Measurements from ENCODE around the gene ARHGAP40. TPM values are rescaled to one million over a fixed set of nuclear protein-coding genes. Genes with fewer than 3 reads are reported as not detected.

The ARHGAP40 gene
- total RNA-seq, 1 experiment from 2014 or later: 0.18 TPM

DNA sequence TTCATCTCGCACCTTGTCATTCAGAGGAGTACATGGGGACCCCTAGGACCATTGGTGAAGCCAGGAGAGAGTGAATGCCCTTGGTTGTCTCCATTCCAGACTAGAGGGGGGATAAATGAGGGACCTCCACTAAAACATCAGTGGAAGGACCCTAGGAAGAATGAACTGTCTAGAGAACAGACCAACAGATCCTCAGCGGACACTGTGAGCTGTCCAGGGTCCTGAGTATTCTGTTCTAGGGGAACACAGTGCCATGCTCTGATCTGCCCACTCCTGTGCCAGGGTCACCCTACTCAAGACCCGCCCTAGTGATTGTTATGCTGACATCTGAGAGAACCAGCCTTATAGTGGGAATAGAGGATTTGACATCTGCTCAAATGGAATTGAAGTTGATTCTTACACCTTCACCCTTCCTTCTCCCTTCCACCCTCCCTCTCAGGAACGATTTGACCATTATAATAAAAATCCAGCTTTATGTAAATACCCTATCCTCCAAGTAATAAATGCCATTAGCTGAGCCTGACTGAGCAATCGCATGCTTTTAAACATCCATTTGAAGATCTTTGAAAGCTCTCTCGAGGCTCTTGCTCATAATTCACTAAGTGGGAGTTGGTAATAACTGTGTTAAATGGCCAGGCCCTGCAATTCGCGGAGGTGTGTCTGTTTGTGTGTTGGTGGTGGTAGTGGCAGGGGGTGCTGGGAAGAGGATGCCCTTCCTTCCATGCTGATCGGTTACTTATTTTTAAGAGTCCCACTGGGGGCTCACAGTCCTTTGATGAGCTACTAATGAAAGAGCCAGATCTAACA is 79.1 kb downstream of the ARHGAP40 start:
- POLR2A ChIA-PET: no interaction called here
- no peak for DNase-seq (ENCODE audit: low read depth, low spot score)

DNA sequence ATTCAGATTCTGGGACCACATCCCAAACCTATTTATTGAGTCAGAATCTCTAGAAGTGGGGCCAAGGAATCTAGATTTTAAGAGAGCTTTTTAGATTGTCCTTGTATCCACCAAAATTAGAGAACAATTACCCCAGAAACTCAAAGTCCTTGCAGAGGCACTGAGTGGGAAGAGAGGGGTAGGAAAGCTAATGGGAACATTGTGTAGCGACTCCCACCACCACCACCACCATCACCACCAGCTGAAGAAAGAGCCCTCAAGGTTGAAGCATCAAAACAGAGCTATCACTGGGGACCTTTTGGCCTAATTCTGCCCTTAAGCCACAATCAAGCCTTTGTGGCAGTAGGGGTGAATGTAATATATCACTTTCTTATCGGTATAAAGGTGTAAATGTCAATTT is 83.7 kb downstream of the ARHGAP40 start:
- CTCF ChIA-PET: interaction anchor here (0.6 to 0.8 kb wide), 2 partner anchors 48 to 310 kb away, joined by 3 read pairs; no protein-coding TSS in a partner anchor

More for the DNA sequence above, 79.1 kb downstream of the ARHGAP40 start:
- CTCF ChIA-PET: no interaction called here
- no TSS peak for BruUV-seq (replicated peaks)
- intact Hi-C loops (cut with micrococcal nuclease; ENCODE audit: unreplicated experiment): no loop called here
- TF ChIP-seq, protein P1, sequence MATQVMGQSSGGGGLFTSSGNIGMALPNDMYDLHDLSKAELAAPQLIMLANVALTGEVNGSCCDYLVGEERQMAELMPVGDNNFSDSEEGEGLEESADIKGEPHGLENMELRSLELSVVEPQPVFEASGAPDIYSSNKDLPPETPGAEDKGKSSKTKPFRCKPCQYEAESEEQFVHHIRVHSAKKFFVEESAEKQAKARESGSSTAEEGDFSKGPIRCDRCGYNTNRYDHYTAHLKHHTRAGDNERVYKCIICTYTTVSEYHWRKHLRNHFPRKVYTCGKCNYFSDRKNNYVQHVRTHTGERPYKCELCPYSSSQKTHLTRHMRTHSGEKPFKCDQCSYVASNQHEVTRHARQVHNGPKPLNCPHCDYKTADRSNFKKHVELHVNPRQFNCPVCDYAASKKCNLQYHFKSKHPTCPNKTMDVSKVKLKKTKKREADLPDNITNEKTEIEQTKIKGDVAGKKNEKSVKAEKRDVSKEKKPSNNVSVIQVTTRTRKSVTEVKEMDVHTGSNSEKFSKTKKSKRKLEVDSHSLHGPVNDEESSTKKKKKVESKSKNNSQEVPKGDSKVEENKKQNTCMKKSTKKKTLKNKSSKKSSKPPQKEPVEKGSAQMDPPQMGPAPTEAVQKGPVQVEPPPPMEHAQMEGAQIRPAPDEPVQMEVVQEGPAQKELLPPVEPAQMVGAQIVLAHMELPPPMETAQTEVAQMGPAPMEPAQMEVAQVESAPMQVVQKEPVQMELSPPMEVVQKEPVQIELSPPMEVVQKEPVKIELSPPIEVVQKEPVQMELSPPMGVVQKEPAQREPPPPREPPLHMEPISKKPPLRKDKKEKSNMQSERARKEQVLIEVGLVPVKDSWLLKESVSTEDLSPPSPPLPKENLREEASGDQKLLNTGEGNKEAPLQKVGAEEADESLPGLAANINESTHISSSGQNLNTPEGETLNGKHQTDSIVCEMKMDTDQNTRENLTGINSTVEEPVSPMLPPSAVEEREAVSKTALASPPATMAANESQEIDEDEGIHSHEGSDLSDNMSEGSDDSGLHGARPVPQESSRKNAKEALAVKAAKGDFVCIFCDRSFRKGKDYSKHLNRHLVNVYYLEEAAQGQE (IDR thresholded peaks at IDR 0.05; ENCODE audit: insufficient read depth in 1 of 2, low read depth in 2 of 2, low read length in 1 of 2): peak; percentile 92 to 93
- no peak for TF ChIP-seq POLR2AphosphoS5 (IDR thresholded peaks at IDR 0.05; ENCODE audit: low read depth, low read length)
- Histone ChIP-seq H3K27me3 (ENCODE audit: control insufficient read depth, insufficient read depth, low read length) (peaks cover 2% of the 10 kb centered on the region; the same call in 1 of the 2 replicates), H3K27ac (ENCODE audit: low read length) (no peak overlapping the region), H3K36me3 (ENCODE audit: control insufficient read depth, insufficient read depth, low read length) (no peaks in the 10 kb centered on the region), H3K4me1 (ENCODE audit: control insufficient read depth, insufficient read depth, low read length) (no peaks in the 10 kb centered on the region), H3K9me3 (ENCODE audit: control insufficient read depth, insufficient read depth, low read depth, low read length) (no peaks in the 10 kb centered on the region), H3K4me3 (ENCODE audit: low read depth in 2 of 2, low read length in 2 of 2) (no peak overlapping the region)
- in situ Hi-C loops (cut with HindIII; ENCODE audit: low pct_unique_long_range_greater_than_20kb, low sequenced_read_pairs): no loop called here
- no peak for ATAC-seq

More for the DNA sequence above, 83.7 kb downstream of the ARHGAP40 start:
- in situ Hi-C loops (cut with HindIII; ENCODE audit: low pct_unique_long_range_greater_than_20kb, low sequenced_read_pairs): no loop called here
- ATAC-seq: no peak
- no TSS peak for BruUV-seq (replicated peaks)
- no peak for DNase-seq (ENCODE audit: low read depth, low spot score)
- intact Hi-C loops (cut with micrococcal nuclease; ENCODE audit: unreplicated experiment): no loop called here
- TF ChIP-seq, protein P1 (IDR thresholded peaks at IDR 0.05; ENCODE audit: insufficient read depth in 1 of 2, low read depth in 2 of 2, low read length in 1 of 2): no peak
- TF ChIP-seq, protein P2, sequence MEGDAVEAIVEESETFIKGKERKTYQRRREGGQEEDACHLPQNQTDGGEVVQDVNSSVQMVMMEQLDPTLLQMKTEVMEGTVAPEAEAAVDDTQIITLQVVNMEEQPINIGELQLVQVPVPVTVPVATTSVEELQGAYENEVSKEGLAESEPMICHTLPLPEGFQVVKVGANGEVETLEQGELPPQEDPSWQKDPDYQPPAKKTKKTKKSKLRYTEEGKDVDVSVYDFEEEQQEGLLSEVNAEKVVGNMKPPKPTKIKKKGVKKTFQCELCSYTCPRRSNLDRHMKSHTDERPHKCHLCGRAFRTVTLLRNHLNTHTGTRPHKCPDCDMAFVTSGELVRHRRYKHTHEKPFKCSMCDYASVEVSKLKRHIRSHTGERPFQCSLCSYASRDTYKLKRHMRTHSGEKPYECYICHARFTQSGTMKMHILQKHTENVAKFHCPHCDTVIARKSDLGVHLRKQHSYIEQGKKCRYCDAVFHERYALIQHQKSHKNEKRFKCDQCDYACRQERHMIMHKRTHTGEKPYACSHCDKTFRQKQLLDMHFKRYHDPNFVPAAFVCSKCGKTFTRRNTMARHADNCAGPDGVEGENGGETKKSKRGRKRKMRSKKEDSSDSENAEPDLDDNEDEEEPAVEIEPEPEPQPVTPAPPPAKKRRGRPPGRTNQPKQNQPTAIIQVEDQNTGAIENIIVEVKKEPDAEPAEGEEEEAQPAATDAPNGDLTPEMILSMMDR (IDR thresholded peaks at IDR 0.05): no peak
- TF ChIP-seq POLR2AphosphoS5 (IDR thresholded peaks at IDR 0.05; ENCODE audit: low read depth, low read length) (no peak), SIN3A (IDR thresholded peaks at IDR 0.05; ENCODE audit: borderline replicate concordance, insufficient read depth, low read depth, low read length) (no peak), TCF7L2 (IDR thresholded peaks at IDR 0.05; ENCODE audit: low read depth, low read length) (no peak)
- H3K9me3 ChIP-seq (ENCODE audit: control insufficient read depth, insufficient read depth, low read depth, low read length): no peaks in the 10 kb centered on the region
- no peaks in the 10 kb centered on the region for H3K36me3 ChIP-seq (ENCODE audit: control insufficient read depth, insufficient read depth, low read length)
- POLR2A ChIA-PET: interaction anchor here (0.6 kb wide), 1 partner anchor 136 kb away, joined by 6 read pairs; no protein-coding TSS in a partner anchor
- peaks cover 17% of the 10 kb centered on the region for H3K27me3 ChIP-seq (ENCODE audit: control insufficient read depth, insufficient read depth, low read length)
- H3K4me3 ChIP-seq (ENCODE audit: low read depth in 2 of 2, low read length in 2 of 2): no peak overlapping the region
- no peak overlapping the region for H3K27ac ChIP-seq (ENCODE audit: low read length)
- H3K4me1 ChIP-seq (ENCODE audit: control insufficient read depth, insufficient read depth, low read length): no peaks in the 10 kb centered on the region
